HepG2 (cell line): ENCODE data around the gene EPB41L2. TPM values are rescaled to one million over a fixed set of nuclear protein-coding genes. Genes with fewer than 3 reads are reported as not detected.

ENCODE experiments used
- ATAC-seq: fragments of 200-7000 bp; cut with Tn5 transposase; 3 replicates; pipeline ENCODE4 v1.9.1; 2020; ENCODE audit warnings: mild to moderate bottlenecking, moderate library complexity
- BruUV-seq: library from RNA; stranded (reverse); fragments of 400-500 nt; replicated peaks from 2 replicates; lab custom pipeline; 2021; lab: Mats Ljungman, UMichigan
- CTCF ChIA-PET: fragments of 300-600 bp; formaldehyde crosslinking; extraction: SDS; loops from one replicate; lab custom pipeline; 2021; ENCODE audit warnings: low total read pairs, inconsistent platforms, low intra/inter-chr PET ratio; lab: Yijun Ruan, JAX
- POLR2A ChIA-PET: fragments of 350-600 bp; sonication (Branson Sonifier 250); formaldehyde crosslinking; loops from one replicate; lab custom pipeline; 2020; ENCODE audit warnings: antibody characterized with exemption, inconsistent platforms; lab: Yijun Ruan, JAX
- DNase-seq: peaks from one replicate; pipeline ENCODE4 v3.0.0-alpha.2; 2015; ENCODE audit warnings: low spot score
- FAIRE-seq: peaks from 3 replicates; lab custom pipeline; 2011; peaks lifted over from hg19 to GRCh38; lab: Jason Lieb, UNC
- H2AFZ ChIP-seq: one replicate; pipeline ENCODE4 v1.6.1; 2011; ENCODE audit warnings: low read length, inconsistent platforms
- H3K27ac ChIP-seq: fragments of 300-600 bp; 3 replicates; pipeline ENCODE4 v1.8.0; 2011; ENCODE audit warnings: mixed run types, mild to moderate bottlenecking, mixed read lengths, low read length, inconsistent platforms; ENCODE audit not compliant: insufficient read depth; ENCODE audit errors: extremely low read length
- H3K27me3 ChIP-seq, 2 experiments: fragments of 200-600 bp in 1 of 2; 2 replicates in 1 of 2; 3 replicates in 1 of 2; pipeline versions ENCODE4 v1.6.0 to v1.8.0; 2011; ENCODE audit warnings: low read length in 2 of 2, mild to moderate bottlenecking in 2 of 2, moderate library complexity in 2 of 2, inconsistent platforms in 1 of 2; ENCODE audit not compliant: insufficient read depth in 2 of 2, control insufficient read depth in 1 of 2
- H3K36me3 ChIP-seq, 2 experiments: fragments of 200-600 bp in 1 of 2; replicated peaks in 1 of 2; 2 replicates in 1 of 2; 3 replicates in 1 of 2; pipeline versions ENCODE4 v1.5.1 to v1.8.0; 2011; ENCODE audit warnings: low read length in 2 of 2, inconsistent platforms in 1 of 2; ENCODE audit not compliant: insufficient read depth in 2 of 2, control insufficient read depth in 1 of 2
- H3K4me1 ChIP-seq: 2 replicates; pipeline ENCODE4 v1.5.1; 2012; ENCODE audit warnings: low read length, inconsistent platforms; ENCODE audit not compliant: insufficient read depth
- H3K4me2 ChIP-seq: 2 replicates; pipeline ENCODE4 v1.6.0; 2011; ENCODE audit warnings: low read depth, low read length, inconsistent platforms
- H3K4me3 ChIP-seq, 3 experiments: fragments of 200-600 bp in 1 of 3; sonication (generic), shearing (Covaris generic) in 1 of 3; replicated peaks in 1 of 3; 2 replicates each; pipeline ENCODE4 v1.5.1; 2011 to 2016; ENCODE audit warnings: low read length in 3 of 3, inconsistent platforms in 2 of 3, low read depth in 2 of 3, mild to moderate bottlenecking in 2 of 3, control low read depth in 1 of 3, mixed read lengths in 1 of 3; ENCODE audit not compliant: insufficient read depth in 1 of 3
- H3K79me2 ChIP-seq: one replicate; pipeline ENCODE4 v1.6.1; 2011; ENCODE audit warnings: low read length, inconsistent platforms; ENCODE audit not compliant: insufficient read depth
- H3K9ac ChIP-seq: 2 replicates; pipeline ENCODE4 v1.6.0; 2011; ENCODE audit warnings: mild to moderate bottlenecking, low read depth, low read length, inconsistent platforms; ENCODE audit not compliant: insufficient read depth
- H3K9me3 ChIP-seq: 2 replicates; pipeline ENCODE4 v1.5.1; 2012; ENCODE audit warnings: mild to moderate bottlenecking, low read length
- H4K20me1 ChIP-seq: 2 replicates; pipeline ENCODE4 v1.6.0; 2011; ENCODE audit warnings: inconsistent platforms, mild to moderate bottlenecking, low read length, moderate library complexity; ENCODE audit not compliant: insufficient read depth
- FOXA1 ChIP-seq, 2 experiments: fragments of 450-650 bp in 1 of 2; sonication (generic) in 1 of 2; formaldehyde crosslinking in 1 of 2; IDR thresholded peaks; 2 replicates each; pipeline versions ENCODE4 v1.4.0 to v1.6.1; 2016 to 2020; ENCODE audit warnings: missing genetic modification reagents in 1 of 2
- FOXM1 ChIP-seq: sonication (generic); formaldehyde crosslinking; IDR thresholded peaks from 2 replicates; pipeline ENCODE4 v1.5.0; 2020; ENCODE audit warnings: missing genetic modification reagents
- HMG20B ChIP-seq: conservative IDR thresholded peaks from 2 replicates; pipeline ENCODE4 v1.6.1; 2016; ENCODE audit warnings: missing genetic modification reagents, missing compliant biosample characterization
- HMGXB3 ChIP-seq: sonication (generic); formaldehyde crosslinking; IDR thresholded peaks from 2 replicates; pipeline ENCODE4 v1.4.0; 2020; ENCODE audit warnings: missing genetic modification reagents, borderline replicate concordance
- HOXA3 ChIP-seq: sonication (generic); formaldehyde crosslinking; IDR thresholded peaks from 2 replicates; pipeline ENCODE4 v1.5.0; 2020; ENCODE audit warnings: missing genetic modification reagents
- JARID2 ChIP-seq: sonication (generic); formaldehyde crosslinking; IDR thresholded peaks from 2 replicates; pipeline ENCODE4 v1.8.1; 2023; ENCODE audit warnings: missing genetic modification reagents, inconsistent platforms; ENCODE audit not compliant: insufficient replicate concordance
- KDM4B ChIP-seq: sonication (generic); formaldehyde crosslinking; IDR thresholded peaks from 2 replicates; pipeline ENCODE4 v1.4.0; 2020; ENCODE audit warnings: missing genetic modification reagents
- MAFG ChIP-seq: sonication (generic); formaldehyde crosslinking; IDR thresholded peaks from 2 replicates; pipeline ENCODE4 v1.5.1; 2020; ENCODE audit warnings: mild to moderate bottlenecking, missing genetic modification reagents
- NCOR1 ChIP-seq: fragments of 200-600 bp; sonication (generic); IDR thresholded peaks from 2 replicates; pipeline ENCODE4 v1.7.0; 2017; ENCODE audit warnings: antibody characterized with exemption, low read length, borderline replicate concordance
- RBM22 ChIP-seq: fragments of 200-400 bp; formaldehyde crosslinking; optimal IDR thresholded peaks from 2 replicates; pipeline ENCODE3; 2017; ENCODE audit warnings: mild to moderate bottlenecking, low read length, moderate library complexity
- SAFB2 ChIP-seq: sonication (generic); formaldehyde crosslinking; IDR thresholded peaks from 2 replicates; pipeline ENCODE4 v1.5.1; 2020; ENCODE audit warnings: missing genetic modification reagents, low read depth, mild to moderate bottlenecking, borderline replicate concordance
- ZFP41 ChIP-seq: sonication (generic); formaldehyde crosslinking; IDR thresholded peaks from 2 replicates; pipeline ENCODE4 v1.4.0; 2020; ENCODE audit warnings: mild to moderate bottlenecking, missing genetic modification reagents, borderline replicate concordance
- ZFY ChIP-seq: sonication (generic); formaldehyde crosslinking; IDR thresholded peaks from 2 replicates; pipeline ENCODE4 v1.4.0; 2020; ENCODE audit warnings: missing genetic modification reagents
- ZNF543 ChIP-seq: sonication (generic); formaldehyde crosslinking; IDR thresholded peaks from 2 replicates; pipeline ENCODE4 v1.4.0; 2020; ENCODE audit warnings: mild to moderate bottlenecking, missing genetic modification reagents
- ZNF772 ChIP-seq: sonication (generic); formaldehyde crosslinking; IDR thresholded peaks from 2 replicates; pipeline ENCODE4 v1.5.0; 2020; ENCODE audit warnings: mild to moderate bottlenecking, missing genetic modification reagents
- WGBS: methylation state at CpG from one replicate; pipeline ENCODE4 v1.1.6; 2017; ENCODE audit warnings: low lambda C conversion rate; 5-methylcytosine and 5-hydroxymethylcytosine counted together
- in situ Hi-C: cut with HindIII; loops from 2 replicates; pipeline ENCODE4 v1.10.0; 2017; ENCODE audit warnings: low pct_unique_long_range_greater_than_20kb; ENCODE audit not compliant: extremely low pct_ligation_motif_present
- intact Hi-C: fragments of 100-400 bp; cut with micrococcal nuclease; formaldehyde crosslinking; loops from one replicate; pipeline ENCODE4 v1.10.0; 2022; ENCODE audit not compliant: unreplicated experiment
- polyA plus RNA-seq, 8 experiments: library from polyadenylated mRNA; depleted of rRNA in 3 of 8; stranded (reverse) in 7 of 8; unstranded in 1 of 8; fragments of >200 nt; fragmentation: Illumina TruSeq in 4 of 8; extraction: Trizol in 4 of 8; gene quantifications; 2 replicates each; pipeline versions ENCODE4 v1.2.1 to v1.2.3, GENCODE V29; 2011 to 2016; ENCODE audit warnings: low read depth in 4 of 8, missing spikeins in 1 of 8, mixed read lengths in 1 of 8; ENCODE audit not compliant: insufficient read depth in 1 of 8
- total RNA-seq, 5 experiments: library from RNA; depleted of rRNA; stranded (reverse); fragments of >200 nt; fragmentation: Illumina TruSeq; extraction: Trizol; gene quantifications; 2 replicates each; pipeline ENCODE4 v1.2.3, GENCODE V29; 2016; ENCODE audit warnings: low read depth in 1 of 5
- TF ChIP-seq, protein P1 (sequence below): sonication (generic); formaldehyde crosslinking; IDR thresholded peaks from 2 replicates; pipeline ENCODE4 v1.8.1; 2022; ENCODE audit warnings: low read depth, mild to moderate bottlenecking, missing genetic modification reagents

Gene EPB41L2
- total and polyA plus RNA-seq, 2 of the 13 experiments (the other 11 are each of a cell fraction or from before 2014, with no cell fraction given) = 41.7 to 56.4 TPM

DNA sequence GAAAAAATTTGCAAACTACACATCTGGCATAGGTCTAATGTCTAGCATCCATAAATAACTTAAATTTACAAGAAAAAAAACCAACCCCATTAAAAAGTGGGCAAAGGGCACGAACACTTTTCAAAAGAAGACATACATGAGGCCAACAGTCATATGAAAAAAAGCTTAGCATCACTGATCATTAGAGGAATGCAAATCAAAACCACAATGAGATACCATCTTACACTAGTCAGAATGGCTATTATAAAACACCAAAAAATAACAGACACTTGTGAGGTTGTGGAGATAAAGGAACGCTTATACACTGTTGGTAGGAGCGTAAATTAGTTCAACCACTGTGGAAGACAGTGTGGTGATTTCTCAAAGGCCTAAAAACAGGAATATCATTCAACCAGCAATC lies 33.7 kb upstream of the EPB41L2 start:
- ATAC-seq (no peak), FAIRE-seq (no peak), DNase-seq (no peak)
- Histone ChIP-seq H3K9me3 (peaks cover 10% of the 10 kb centered on the region), H3K27ac (no peak overlapping the region), H4K20me1 (no peaks in the 10 kb centered on the region), H3K79me2 (no peaks in the 10 kb centered on the region), H2AFZ (no peak overlapping the region), H3K9ac (no peak overlapping the region), H3K27me3 (no peaks in the 10 kb centered on the region; a peak in 1 of 5 replicates), H3K36me3 (no peaks in the 10 kb centered on the region), H3K4me2 (no peak overlapping the region), H3K4me1 (0 out of 2 replicates have a peak, but pooled peaks cover under 1% of the 10 kb centered on the region), H3K4me3 (no peak overlapping the region)
- POLR2A ChIA-PET = no interaction called here
- in situ Hi-C loops (no loop called here), intact Hi-C loops (no loop called here)
- CTCF ChIA-PET = no interaction called here
- no TSS peak for BruUV-seq
- WGBS = 0% methylated on average over 3 of the region's 3 CpGs
- TF ChIP-seq RBM22 = no peak
- TF ChIP-seq FOXA1 (IDR thresholded peaks at IDR 0.05) = no peak
- no peak for TF ChIP-seq FOXA1 (CRISPR knock-in tag; IDR thresholded peaks at IDR 0.05)
- no peak for TF ChIP-seq MAFG (CRISPR knock-in tag)
- no peak for TF ChIP-seq HMGXB3 (CRISPR knock-in tag)
- TF ChIP-seq NCOR1 = no peak
- TF ChIP-seq, protein P1, sequence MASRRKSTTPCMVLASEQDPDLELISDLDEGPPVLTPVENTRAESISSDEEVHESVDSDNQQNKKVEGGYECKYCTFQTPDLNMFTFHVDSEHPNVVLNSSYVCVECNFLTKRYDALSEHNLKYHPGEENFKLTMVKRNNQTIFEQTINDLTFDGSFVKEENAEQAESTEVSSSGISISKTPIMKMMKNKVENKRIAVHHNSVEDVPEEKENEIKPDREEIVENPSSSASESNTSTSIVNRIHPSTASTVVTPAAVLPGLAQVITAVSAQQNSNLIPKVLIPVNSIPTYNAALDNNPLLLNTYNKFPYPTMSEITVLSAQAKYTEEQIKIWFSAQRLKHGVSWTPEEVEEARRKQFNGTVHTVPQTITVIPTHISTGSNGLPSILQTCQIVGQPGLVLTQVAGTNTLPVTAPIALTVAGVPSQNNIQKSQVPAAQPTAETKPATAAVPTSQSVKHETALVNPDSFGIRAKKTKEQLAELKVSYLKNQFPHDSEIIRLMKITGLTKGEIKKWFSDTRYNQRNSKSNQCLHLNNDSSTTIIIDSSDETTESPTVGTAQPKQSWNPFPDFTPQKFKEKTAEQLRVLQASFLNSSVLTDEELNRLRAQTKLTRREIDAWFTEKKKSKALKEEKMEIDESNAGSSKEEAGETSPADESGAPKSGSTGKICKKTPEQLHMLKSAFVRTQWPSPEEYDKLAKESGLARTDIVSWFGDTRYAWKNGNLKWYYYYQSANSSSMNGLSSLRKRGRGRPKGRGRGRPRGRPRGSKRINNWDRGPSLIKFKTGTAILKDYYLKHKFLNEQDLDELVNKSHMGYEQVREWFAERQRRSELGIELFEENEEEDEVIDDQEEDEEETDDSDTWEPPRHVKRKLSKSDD = no peak
- TF ChIP-seq FOXM1 (CRISPR knock-in tag) = no peak
- no peak for TF ChIP-seq HOXA3 (CRISPR knock-in tag)
- TF ChIP-seq ZFY = no peak
- no peak for TF ChIP-seq HMG20B
- TF ChIP-seq ZNF543 (CRISPR knock-in tag) = no peak
- TF ChIP-seq ZNF772 (CRISPR knock-in tag) = no peak
- TF ChIP-seq ZFP41 = no peak
- no peak for TF ChIP-seq JARID2 (CRISPR knock-in tag)
- no peak for TF ChIP-seq SAFB2
- no peak for TF ChIP-seq KDM4B (CRISPR knock-in tag)
